GM23338 (cell line): ENCODE data around the gene MAD1L1. TPM values are rescaled to one million over a fixed set of nuclear protein-coding genes. Genes with fewer than 3 reads are reported as not detected.

Experiments used
- ATAC-seq: fragments of 200-7000 bp; cut with Tn5 transposase; 3 replicates; pipeline ENCODE4 v1.9.1; 2020
- DNase-seq: peaks from one replicate; pipeline ENCODE4 v3.0.0-alpha.2; 2015; ENCODE audit warnings: low spot score
- H2AFZ ChIP-seq: fragments of 200-600 bp; sonication (generic); 2 replicates; pipeline ENCODE4 v1.8.0; 2016; ENCODE audit warnings: antibody characterized with exemption, mild to moderate bottlenecking, moderate library complexity
- H3F3A ChIP-seq: fragments of 200-600 bp; sonication (generic); replicated peaks from 2 replicates; pipeline ENCODE4 v1.8.0; 2017; ENCODE audit warnings: antibody characterized with exemption, mixed run types, low read depth
- H3K27ac ChIP-seq: fragments of 200-600 bp; sonication (generic); 2 replicates; pipeline ENCODE4 v1.6.1; 2016; ENCODE audit warnings: low read depth
- H3K27me3 ChIP-seq: fragments of 200-600 bp; sonication (generic); 2 replicates; pipeline ENCODE4 v1.8.0; 2016; ENCODE audit warnings: mild to moderate bottlenecking, mixed run types, moderate library complexity; ENCODE audit not compliant: insufficient read depth
- H3K36me3 ChIP-seq: fragments of 200-600 bp; sonication (generic); 2 replicates; pipeline ENCODE4 v1.8.0; 2016; ENCODE audit warnings: mild to moderate bottlenecking; ENCODE audit not compliant: insufficient read depth
- H3K4me1 ChIP-seq: fragments of 200-600 bp; sonication (generic); 2 replicates; pipeline ENCODE4 v1.8.0; 2016; ENCODE audit warnings: mild to moderate bottlenecking, moderate library complexity; ENCODE audit not compliant: insufficient read depth
- H3K4me2 ChIP-seq: fragments of 200-600 bp; sonication (generic); 2 replicates; pipeline ENCODE4 v1.7.1; 2017; ENCODE audit warnings: mixed run types
- H3K4me3 ChIP-seq: fragments of 200-600 bp; sonication (generic); 2 replicates; pipeline ENCODE4 v1.6.1; 2016; ENCODE audit warnings: mixed run types
- H3K79me2 ChIP-seq: fragments of 200-600 bp; sonication (generic); replicated peaks from 2 replicates; pipeline ENCODE4 v1.8.0; 2017; ENCODE audit warnings: mild to moderate bottlenecking; ENCODE audit not compliant: insufficient read depth
- H3K9me2 ChIP-seq: fragments of 200-600 bp; sonication (generic); 2 replicates; pipeline ENCODE4 v1.8.0; 2017; ENCODE audit not compliant: insufficient read depth
- H4K20me1 ChIP-seq: fragments of 200-600 bp; sonication (generic); replicated peaks from 2 replicates; pipeline ENCODE4 v1.8.0; 2017; ENCODE audit warnings: mild to moderate bottlenecking; ENCODE audit not compliant: insufficient read depth
- H3K27ac Mint-ChIP-seq: 2 replicates; pipeline ENCODE4 v1.8.0; 2020; ENCODE audit warnings: inconsistent platforms, mild to moderate bottlenecking, moderate library complexity, mixed read lengths
- H3K27me3 Mint-ChIP-seq: 3 replicates; pipeline ENCODE4 v1.8.0; 2022; ENCODE audit warnings: low read depth, mild to moderate bottlenecking, moderate library complexity, mixed read lengths, inconsistent platforms; ENCODE audit not compliant: insufficient read depth, poor library complexity
- H3K36me3 Mint-ChIP-seq: 3 replicates; pipeline ENCODE4 v1.8.0; 2021; ENCODE audit warnings: low read depth, mild to moderate bottlenecking, inconsistent platforms, moderate library complexity, mixed read lengths
- H3K4me1 Mint-ChIP-seq: 3 replicates; pipeline ENCODE4 v1.8.0; 2020; ENCODE audit warnings: mild to moderate bottlenecking, inconsistent platforms, mixed read lengths
- H3K4me3 Mint-ChIP-seq: 3 replicates; pipeline ENCODE4 v1.8.0; 2021; ENCODE audit warnings: moderate library complexity, mild to moderate bottlenecking, inconsistent platforms, mixed read lengths
- H3K9me3 Mint-ChIP-seq: 3 replicates; pipeline ENCODE4 v1.8.0; 2020; ENCODE audit warnings: moderate library complexity, mild to moderate bottlenecking, inconsistent platforms, mixed read lengths
- CREB1 ChIP-seq: fragments of 250-450 bp; sonication (Bioruptor Pico); IDR thresholded peaks from 2 replicates; pipeline ENCODE4 v1.5.0; 2020; ENCODE audit warnings: low read depth, mild to moderate bottlenecking, moderate library complexity
- CTCF ChIP-seq, 2 experiments: fragments of 200-600 bp in 1 of 2; sonication (generic) in 1 of 2; conservative IDR thresholded peaks; 2 replicates each; pipeline versions ENCODE4 v1.5.1 to v1.6.1; 2016 to 2017; ENCODE audit warnings: antibody characterized with exemption in 2 of 2, low read depth in 2 of 2, mild to moderate bottlenecking in 2 of 2, moderate library complexity in 1 of 2
- ETS1 ChIP-seq: IDR thresholded peaks from 2 replicates; pipeline ENCODE4 v1.6.1; 2016; ENCODE audit warnings: antibody characterized with exemption
- EZH2 ChIP-seq: fragments of 200-600 bp; sonication (generic); IDR thresholded peaks from one replicate; pipeline ENCODE4 v1.8.0; 2017; ENCODE audit warnings: antibody characterized with exemption, mild to moderate bottlenecking, low read depth; ENCODE audit not compliant: unreplicated experiment
- EZH2phosphoT487 ChIP-seq: fragments of 200-600 bp; sonication (generic); IDR thresholded peaks from one replicate; pipeline ENCODE4 v1.8.1; 2018; ENCODE audit warnings: antibody characterized with exemption; ENCODE audit not compliant: unreplicated experiment
- JUNB ChIP-seq: IDR thresholded peaks from one replicate; pipeline ENCODE4 v1.6.1; 2016; ENCODE audit warnings: antibody characterized with exemption; ENCODE audit not compliant: unreplicated experiment
- NANOG ChIP-seq: IDR thresholded peaks from 2 replicates; pipeline ENCODE4 v1.6.1; 2016; ENCODE audit warnings: antibody characterized with exemption, borderline replicate concordance
- POLR2AphosphoS5 ChIP-seq: IDR thresholded peaks from 2 replicates; pipeline ENCODE4 v1.6.1; 2016; ENCODE audit warnings: antibody characterized with exemption, low read depth
- STAT1 ChIP-seq: IDR thresholded peaks from one replicate; pipeline ENCODE4 v1.6.1; 2016; ENCODE audit warnings: antibody characterized with exemption; ENCODE audit not compliant: unreplicated experiment
- ZNF114 ChIP-seq: fragments of 250-450 bp; sonication (Bioruptor Pico); IDR thresholded peaks from 2 replicates; pipeline ENCODE4 v1.5.0; 2020; ENCODE audit warnings: mild to moderate bottlenecking, moderate library complexity
- ZNF331 ChIP-seq: fragments of 250-450 bp; sonication (Bioruptor Pico); IDR thresholded peaks from 2 replicates; pipeline ENCODE4 v1.5.0; 2020; ENCODE audit warnings: low read depth, mild to moderate bottlenecking, moderate library complexity
- polyA plus RNA-seq: library from polyadenylated mRNA; unstranded; fragments of >200 nt; fragmentation: Nextera tagmentation; extraction: Ambion mirVana; gene quantifications from 2 replicates; pipeline ENCODE4 v1.2.1, GENCODE V29; 2016
- total RNA-seq: library from RNA; depleted of rRNA; stranded (reverse); fragments of >200 nt; shearing (Covaris generic); gene quantifications from 2 replicates; pipeline ENCODE4 v1.2.3, GENCODE V29; 2014
- TF ChIP-seq, protein P1 (sequence below): fragments of 250-450 bp; sonication (Bioruptor Pico); IDR thresholded peaks from 2 replicates; pipeline ENCODE4 v1.5.0; 2020; ENCODE audit warnings: mild to moderate bottlenecking, moderate library complexity
- TF ChIP-seq, protein P2 (sequence below): IDR thresholded peaks from one replicate; pipeline ENCODE4 v1.6.1; 2018; ENCODE audit warnings: antibody characterized with exemption; ENCODE audit not compliant: unreplicated experiment

Gene MAD1L1
- total and polyA plus RNA-seq, 2 experiments from 2014 or later, result 40.3 to 59.3 TPM

GRCh38 chr7:1951159-1951536, 281.6 kb downstream of the MAD1L1 start:
- no peak overlapping the region for H3K27ac Mint-ChIP-seq
- H3K36me3 ChIP-seq, result no peaks in the 10 kb centered on the region
- H3K4me1 Mint-ChIP-seq, result no peaks in the 10 kb centered on the region
- H3K9me3 Mint-ChIP-seq, result no peaks in the 10 kb centered on the region
- H3K4me2 ChIP-seq, result no peak overlapping the region
- no peak for DNase-seq
- no peak overlapping the region for H2AFZ ChIP-seq
- H3K27me3 ChIP-seq, result no peaks in the 10 kb centered on the region
- H3K4me3 Mint-ChIP-seq, result no peak overlapping the region
- TF ChIP-seq CTCF (conservative IDR thresholded peaks at IDR 0.05; ENCODE audit: low read depth in 2 of 2) (no peak), ZNF331 (CRISPR knock-in tag) (no peak), EZH2 (no peak), ZNF114 (CRISPR knock-in tag) (no peak), POLR2AphosphoS5 (no peak), NANOG (no peak), CREB1 (CRISPR knock-in tag) (no peak), EZH2phosphoT487 (no peak), STAT1 (no peak), JUNB (no peak), ETS1 (no peak)
- TF ChIP-seq, protein P1, sequence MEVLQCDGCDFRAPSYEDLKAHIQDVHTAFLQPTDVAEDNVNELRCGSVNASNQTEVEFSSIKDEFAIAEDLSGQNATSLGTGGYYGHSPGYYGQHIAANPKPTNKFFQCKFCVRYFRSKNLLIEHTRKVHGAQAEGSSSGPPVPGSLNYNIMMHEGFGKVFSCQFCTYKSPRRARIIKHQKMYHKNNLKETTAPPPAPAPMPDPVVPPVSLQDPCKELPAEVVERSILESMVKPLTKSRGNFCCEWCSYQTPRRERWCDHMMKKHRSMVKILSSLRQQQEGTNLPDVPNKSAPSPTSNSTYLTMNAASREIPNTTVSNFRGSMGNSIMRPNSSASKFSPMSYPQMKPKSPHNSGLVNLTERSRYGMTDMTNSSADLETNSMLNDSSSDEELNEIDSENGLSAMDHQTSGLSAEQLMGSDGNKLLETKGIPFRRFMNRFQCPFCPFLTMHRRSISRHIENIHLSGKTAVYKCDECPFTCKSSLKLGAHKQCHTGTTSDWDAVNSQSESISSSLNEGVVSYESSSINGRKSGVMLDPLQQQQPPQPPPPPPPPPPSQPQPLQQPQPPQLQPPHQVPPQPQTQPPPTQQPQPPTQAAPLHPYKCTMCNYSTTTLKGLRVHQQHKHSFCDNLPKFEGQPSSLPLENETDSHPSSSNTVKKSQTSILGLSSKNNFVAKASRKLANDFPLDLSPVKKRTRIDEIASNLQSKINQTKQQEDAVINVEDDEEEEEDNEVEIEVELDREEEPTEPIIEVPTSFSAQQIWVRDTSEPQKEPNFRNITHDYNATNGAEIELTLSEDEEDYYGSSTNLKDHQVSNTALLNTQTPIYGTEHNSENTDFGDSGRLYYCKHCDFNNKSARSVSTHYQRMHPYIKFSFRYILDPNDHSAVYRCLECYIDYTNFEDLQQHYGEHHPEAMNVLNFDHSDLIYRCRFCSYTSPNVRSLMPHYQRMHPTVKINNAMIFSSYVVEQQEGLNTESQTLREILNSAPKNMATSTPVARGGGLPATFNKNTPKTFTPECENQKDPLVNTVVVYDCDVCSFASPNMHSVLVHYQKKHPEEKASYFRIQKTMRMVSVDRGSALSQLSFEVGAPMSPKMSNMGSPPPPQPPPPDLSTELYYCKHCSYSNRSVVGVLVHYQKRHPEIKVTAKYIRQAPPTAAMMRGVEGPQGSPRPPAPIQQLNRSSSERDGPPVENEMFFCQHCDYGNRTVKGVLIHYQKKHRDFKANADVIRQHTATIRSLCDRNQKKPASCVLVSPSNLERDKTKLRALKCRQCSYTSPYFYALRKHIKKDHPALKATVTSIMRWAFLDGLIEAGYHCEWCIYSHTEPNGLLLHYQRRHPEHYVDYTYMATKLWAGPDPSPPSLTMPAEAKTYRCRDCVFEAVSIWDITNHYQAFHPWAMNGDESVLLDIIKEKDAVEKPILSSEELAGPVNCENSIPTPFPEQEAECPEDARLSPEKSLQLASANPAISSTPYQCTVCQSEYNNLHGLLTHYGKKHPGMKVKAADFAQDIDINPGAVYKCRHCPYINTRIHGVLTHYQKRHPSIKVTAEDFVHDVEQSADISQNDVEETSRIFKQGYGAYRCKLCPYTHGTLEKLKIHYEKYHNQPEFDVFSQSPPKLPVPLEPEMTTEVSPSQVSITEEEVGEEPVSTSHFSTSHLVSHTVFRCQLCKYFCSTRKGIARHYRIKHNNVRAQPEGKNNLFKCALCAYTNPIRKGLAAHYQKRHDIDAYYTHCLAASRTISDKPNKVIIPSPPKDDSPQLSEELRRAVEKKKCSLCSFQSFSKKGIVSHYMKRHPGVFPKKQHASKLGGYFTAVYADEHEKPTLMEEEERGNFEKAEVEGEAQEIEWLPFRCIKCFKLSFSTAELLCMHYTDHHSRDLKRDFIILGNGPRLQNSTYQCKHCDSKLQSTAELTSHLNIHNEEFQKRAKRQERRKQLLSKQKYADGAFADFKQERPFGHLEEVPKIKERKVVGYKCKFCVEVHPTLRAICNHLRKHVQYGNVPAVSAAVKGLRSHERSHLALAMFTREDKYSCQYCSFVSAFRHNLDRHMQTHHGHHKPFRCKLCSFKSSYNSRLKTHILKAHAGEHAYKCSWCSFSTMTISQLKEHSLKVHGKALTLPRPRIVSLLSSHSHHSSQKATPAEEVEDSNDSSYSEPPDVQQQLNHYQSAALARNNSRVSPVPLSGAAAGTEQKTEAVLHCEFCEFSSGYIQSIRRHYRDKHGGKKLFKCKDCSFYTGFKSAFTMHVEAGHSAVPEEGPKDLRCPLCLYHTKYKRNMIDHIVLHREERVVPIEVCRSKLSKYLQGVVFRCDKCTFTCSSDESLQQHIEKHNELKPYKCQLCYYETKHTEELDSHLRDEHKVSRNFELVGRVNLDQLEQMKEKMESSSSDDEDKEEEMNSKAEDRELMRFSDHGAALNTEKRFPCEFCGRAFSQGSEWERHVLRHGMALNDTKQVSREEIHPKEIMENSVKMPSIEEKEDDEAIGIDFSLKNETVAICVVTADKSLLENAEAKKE (CRISPR knock-in tag), result no peak
- TF ChIP-seq, protein P2, sequence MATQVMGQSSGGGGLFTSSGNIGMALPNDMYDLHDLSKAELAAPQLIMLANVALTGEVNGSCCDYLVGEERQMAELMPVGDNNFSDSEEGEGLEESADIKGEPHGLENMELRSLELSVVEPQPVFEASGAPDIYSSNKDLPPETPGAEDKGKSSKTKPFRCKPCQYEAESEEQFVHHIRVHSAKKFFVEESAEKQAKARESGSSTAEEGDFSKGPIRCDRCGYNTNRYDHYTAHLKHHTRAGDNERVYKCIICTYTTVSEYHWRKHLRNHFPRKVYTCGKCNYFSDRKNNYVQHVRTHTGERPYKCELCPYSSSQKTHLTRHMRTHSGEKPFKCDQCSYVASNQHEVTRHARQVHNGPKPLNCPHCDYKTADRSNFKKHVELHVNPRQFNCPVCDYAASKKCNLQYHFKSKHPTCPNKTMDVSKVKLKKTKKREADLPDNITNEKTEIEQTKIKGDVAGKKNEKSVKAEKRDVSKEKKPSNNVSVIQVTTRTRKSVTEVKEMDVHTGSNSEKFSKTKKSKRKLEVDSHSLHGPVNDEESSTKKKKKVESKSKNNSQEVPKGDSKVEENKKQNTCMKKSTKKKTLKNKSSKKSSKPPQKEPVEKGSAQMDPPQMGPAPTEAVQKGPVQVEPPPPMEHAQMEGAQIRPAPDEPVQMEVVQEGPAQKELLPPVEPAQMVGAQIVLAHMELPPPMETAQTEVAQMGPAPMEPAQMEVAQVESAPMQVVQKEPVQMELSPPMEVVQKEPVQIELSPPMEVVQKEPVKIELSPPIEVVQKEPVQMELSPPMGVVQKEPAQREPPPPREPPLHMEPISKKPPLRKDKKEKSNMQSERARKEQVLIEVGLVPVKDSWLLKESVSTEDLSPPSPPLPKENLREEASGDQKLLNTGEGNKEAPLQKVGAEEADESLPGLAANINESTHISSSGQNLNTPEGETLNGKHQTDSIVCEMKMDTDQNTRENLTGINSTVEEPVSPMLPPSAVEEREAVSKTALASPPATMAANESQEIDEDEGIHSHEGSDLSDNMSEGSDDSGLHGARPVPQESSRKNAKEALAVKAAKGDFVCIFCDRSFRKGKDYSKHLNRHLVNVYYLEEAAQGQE, result no peak
- H3K79me2 ChIP-seq, result no peaks in the 10 kb centered on the region
- H4K20me1 ChIP-seq, result no peaks in the 10 kb centered on the region; the same call in 1 of the 2 replicates
- no peaks in the 10 kb centered on the region for H3K4me1 ChIP-seq
- ATAC-seq, result no peak
- no peaks in the 10 kb centered on the region for H3K9me2 ChIP-seq
- H3K4me3 ChIP-seq, result no peak overlapping the region
- no peaks in the 10 kb centered on the region for H3K36me3 Mint-ChIP-seq
- H3K27me3 Mint-ChIP-seq, result peaks cover 8% of the 10 kb centered on the region
- H3K27ac ChIP-seq, result no peak overlapping the region
- no peaks in the 10 kb centered on the region for H3F3A ChIP-seq
